OCI-LY1 (cell line): Measurements from ENCODE around the gene TTC33.

Experiments used
- H2AFZ ChIP-seq: fragments of 200-600 bp; sonication (generic), shearing (Covaris generic); 2 replicates; pipeline ENCODE4 v1.6.0; 2014; ENCODE audit warnings: antibody characterized with exemption, mild to moderate bottlenecking, low read length
- H3F3A ChIP-seq: fragments of 200-600 bp; sonication (generic), shearing (Covaris generic); 2 replicates; pipeline ENCODE4 v1.6.0; 2014; ENCODE audit warnings: mild to moderate bottlenecking, antibody characterized with exemption, low read length, moderate library complexity; ENCODE audit not compliant: insufficient read depth
- H3K27ac ChIP-seq: fragments of 200-600 bp; sonication (generic); 2 replicates; pipeline ENCODE4 v1.5.1; 2014; ENCODE audit warnings: low read length, mixed run types, mild to moderate bottlenecking, low read depth; ENCODE audit not compliant: poor library complexity, severe bottlenecking
- H3K27me3 ChIP-seq: fragments of 200-600 bp; sonication (generic); 2 replicates; pipeline ENCODE4 v1.6.0; 2014; ENCODE audit warnings: antibody characterized with exemption, mild to moderate bottlenecking, low read length, moderate library complexity; ENCODE audit not compliant: insufficient read depth
- H3K36me3 ChIP-seq: fragments of 200-600 bp; sonication (generic); 2 replicates; pipeline ENCODE4 v1.6.1; 2014; ENCODE audit warnings: mild to moderate bottlenecking, antibody characterized with exemption, low read length, moderate library complexity, mixed read lengths; ENCODE audit not compliant: insufficient read depth
- H3K4me1 ChIP-seq: fragments of 200-600 bp; sonication (generic); 2 replicates; pipeline ENCODE4 v1.5.1; 2014; ENCODE audit warnings: mild to moderate bottlenecking, low read length, moderate library complexity; ENCODE audit not compliant: insufficient read depth, severe bottlenecking
- H3K4me2 ChIP-seq: fragments of 200-600 bp; sonication (generic), shearing (Covaris generic); 2 replicates; pipeline ENCODE4 v1.6.1; 2014; ENCODE audit warnings: low read length
- H3K4me3 ChIP-seq: fragments of 200-600 bp; sonication (generic); 2 replicates; pipeline ENCODE4 v1.5.1; 2014; ENCODE audit warnings: low read length, low read depth, mild to moderate bottlenecking, mixed read lengths; ENCODE audit not compliant: poor library complexity, severe bottlenecking
- H3K79me2 ChIP-seq: fragments of 200-600 bp; shearing (Covaris generic); 2 replicates; pipeline ENCODE4 v1.6.1; 2016; ENCODE audit warnings: mixed run types, low read length, mixed read lengths; ENCODE audit not compliant: insufficient read depth
- H3K9ac ChIP-seq: fragments of 200-600 bp; sonication (generic), shearing (Covaris generic); 2 replicates; pipeline ENCODE4 v1.6.1; 2014; ENCODE audit warnings: mild to moderate bottlenecking, low read length, mixed read lengths
- H3K9me2 ChIP-seq: fragments of 200-600 bp; sonication (generic), shearing (Covaris generic); 2 replicates; pipeline ENCODE4 v1.6.1; 2014; ENCODE audit warnings: low read depth, mild to moderate bottlenecking, low read length, mixed read lengths
- H3K9me3 ChIP-seq: fragments of 200-600 bp; shearing (Covaris generic); 2 replicates; pipeline ENCODE4 v1.6.1; 2014; ENCODE audit warnings: low read length, mixed read lengths
- H4K20me1 ChIP-seq: fragments of 200-600 bp; sonication (generic), shearing (Covaris generic); 2 replicates; pipeline ENCODE4 v1.6.0; 2016; ENCODE audit warnings: mild to moderate bottlenecking, low read length; ENCODE audit not compliant: insufficient read depth
- EZH2 ChIP-seq: fragments of 200-600 bp; sonication (generic), shearing (Covaris generic); IDR thresholded peaks from 2 replicates; pipeline ENCODE4 v1.8.0; 2017; ENCODE audit warnings: borderline replicate concordance, mixed run types, mild to moderate bottlenecking, antibody characterized with exemption, low read length, moderate library complexity, mixed read lengths
- TF ChIP-seq, protein P1 (sequence below): fragments of 200-600 bp; sonication (generic), shearing (Covaris generic); IDR thresholded peaks from 2 replicates; pipeline ENCODE4 v1.5.1; 2017; ENCODE audit warnings: mild to moderate bottlenecking, antibody characterized with exemption, low read length, moderate library complexity, mixed read lengths

The TTC33 gene

DNA sequence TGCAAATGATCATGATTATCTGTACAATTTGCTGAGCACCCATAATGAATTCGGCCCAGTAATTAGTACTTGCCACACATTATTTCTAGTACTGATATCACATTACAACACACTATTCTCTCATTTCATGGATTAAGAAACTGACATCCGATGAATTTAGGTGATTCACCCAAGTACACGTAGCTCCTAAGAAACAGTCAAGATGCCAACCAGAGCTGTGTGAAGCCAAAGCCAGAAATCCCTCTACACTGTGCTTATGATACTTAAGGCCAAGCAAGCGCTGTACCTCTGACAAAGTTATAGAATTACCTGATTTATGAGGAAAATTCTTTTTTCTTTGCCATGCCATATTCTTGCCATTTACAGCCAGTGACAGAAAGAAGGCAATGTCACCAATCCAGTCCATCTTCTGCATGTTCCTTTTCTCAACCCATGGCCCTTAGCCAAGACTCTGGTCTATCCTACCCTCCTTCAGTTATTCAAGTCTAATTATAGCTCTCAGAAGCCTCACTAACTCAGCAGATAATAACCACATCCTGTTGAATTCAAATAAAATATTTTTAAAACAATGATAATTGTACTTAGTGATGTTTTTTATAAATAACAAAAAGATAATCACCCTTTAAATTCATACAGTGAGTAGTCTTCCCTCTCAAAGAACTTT lies 150.3 kb downstream of the TTC33 start:
- no peaks in the 10 kb centered on the region for H3K36me3 ChIP-seq
- H3K9me2 ChIP-seq, result no peaks in the 10 kb centered on the region
- H3K79me2 ChIP-seq, result no peaks in the 10 kb centered on the region
- peak overlapping the region; percentile 72 for H3K4me2 ChIP-seq
- TF ChIP-seq, protein P1, sequence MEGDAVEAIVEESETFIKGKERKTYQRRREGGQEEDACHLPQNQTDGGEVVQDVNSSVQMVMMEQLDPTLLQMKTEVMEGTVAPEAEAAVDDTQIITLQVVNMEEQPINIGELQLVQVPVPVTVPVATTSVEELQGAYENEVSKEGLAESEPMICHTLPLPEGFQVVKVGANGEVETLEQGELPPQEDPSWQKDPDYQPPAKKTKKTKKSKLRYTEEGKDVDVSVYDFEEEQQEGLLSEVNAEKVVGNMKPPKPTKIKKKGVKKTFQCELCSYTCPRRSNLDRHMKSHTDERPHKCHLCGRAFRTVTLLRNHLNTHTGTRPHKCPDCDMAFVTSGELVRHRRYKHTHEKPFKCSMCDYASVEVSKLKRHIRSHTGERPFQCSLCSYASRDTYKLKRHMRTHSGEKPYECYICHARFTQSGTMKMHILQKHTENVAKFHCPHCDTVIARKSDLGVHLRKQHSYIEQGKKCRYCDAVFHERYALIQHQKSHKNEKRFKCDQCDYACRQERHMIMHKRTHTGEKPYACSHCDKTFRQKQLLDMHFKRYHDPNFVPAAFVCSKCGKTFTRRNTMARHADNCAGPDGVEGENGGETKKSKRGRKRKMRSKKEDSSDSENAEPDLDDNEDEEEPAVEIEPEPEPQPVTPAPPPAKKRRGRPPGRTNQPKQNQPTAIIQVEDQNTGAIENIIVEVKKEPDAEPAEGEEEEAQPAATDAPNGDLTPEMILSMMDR, result no peak
- TF ChIP-seq EZH2, result no peak
- no peaks in the 10 kb centered on the region for H3K27me3 ChIP-seq
- no peaks in the 10 kb centered on the region for H4K20me1 ChIP-seq
- peaks cover 45% of the 10 kb centered on the region for H3K4me1 ChIP-seq
- H3K9ac ChIP-seq, result peak overlapping the region; percentile 48
- peak overlapping the region; percentile 77; the same call in 1 of the 2 replicates for H2AFZ ChIP-seq
- H3K27ac ChIP-seq, result peak overlapping the region; percentile 84
- H3F3A ChIP-seq, result no peaks in the 10 kb centered on the region
- peak overlapping the region; percentile 27 for H3K4me3 ChIP-seq
- no peaks in the 10 kb centered on the region for H3K9me3 ChIP-seq

DNA sequence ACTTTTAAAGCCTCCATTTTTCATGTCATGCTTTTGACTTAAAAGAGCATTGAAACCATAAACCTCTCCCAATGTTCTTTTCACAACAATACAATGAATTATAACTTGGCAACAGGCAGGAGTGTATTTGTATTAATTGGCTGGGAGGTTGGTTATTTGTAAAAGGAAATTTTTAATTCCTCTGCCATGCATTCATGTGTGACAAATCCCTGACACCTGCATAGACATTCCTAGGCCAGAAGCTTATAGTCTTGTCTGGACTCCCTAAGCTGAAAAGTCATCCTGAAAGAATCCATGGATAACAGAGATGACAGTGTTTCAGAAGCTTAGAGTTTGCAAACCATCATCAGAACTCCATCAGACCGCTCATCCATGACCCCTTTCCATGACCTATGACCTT lies 152.4 kb downstream of the TTC33 start:
- H4K20me1 ChIP-seq, result no peaks in the 10 kb centered on the region
- H3K9me2 ChIP-seq, result no peaks in the 10 kb centered on the region
- H3K4me1 ChIP-seq, result peaks cover 53% of the 10 kb centered on the region
- H3K9me3 ChIP-seq, result no peaks in the 10 kb centered on the region
- H3K36me3 ChIP-seq, result no peaks in the 10 kb centered on the region
- H3K4me2 ChIP-seq, result no peak overlapping the region
- no peaks in the 10 kb centered on the region for H3F3A ChIP-seq
- no peaks in the 10 kb centered on the region for H3K27me3 ChIP-seq
- H3K27ac ChIP-seq, result no peak overlapping the region
- no peak overlapping the region for H3K4me3 ChIP-seq
- H3K79me2 ChIP-seq, result no peaks in the 10 kb centered on the region
- TF ChIP-seq EZH2, result no peak
- TF ChIP-seq, protein P1, result no peak
- H3K9ac ChIP-seq, result no peak overlapping the region
- H2AFZ ChIP-seq, result no peak overlapping the region

DNA sequence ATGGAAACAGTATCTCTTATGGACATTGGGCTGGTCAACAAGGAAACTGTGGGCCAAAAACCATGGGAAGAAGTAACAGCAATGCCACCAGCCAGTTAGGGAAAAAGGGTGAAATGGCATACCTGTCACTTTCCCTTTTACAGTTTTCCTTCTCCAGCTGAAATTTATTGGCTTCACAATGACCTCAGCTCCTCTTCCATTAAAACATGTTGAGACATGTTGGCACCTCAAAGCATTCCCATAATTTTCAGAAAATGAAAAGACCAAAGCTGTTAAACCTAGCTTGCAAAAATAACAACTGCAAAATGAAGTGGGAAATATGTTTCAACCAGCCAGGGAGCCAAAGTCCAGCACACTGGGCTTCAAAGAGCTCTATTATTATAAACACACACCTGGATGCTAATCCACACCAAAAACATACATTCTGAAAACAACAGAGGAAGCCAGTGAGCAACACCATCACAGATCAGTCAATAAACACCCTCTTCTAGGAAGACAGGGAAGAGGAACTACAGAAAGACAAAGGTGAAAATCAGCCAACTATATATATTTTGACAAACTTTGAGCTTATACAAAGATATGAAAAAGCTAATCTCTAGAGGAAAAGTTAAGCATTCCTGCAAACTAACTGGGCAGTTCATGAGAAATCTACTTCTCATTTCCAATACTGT lies 154.4 kb downstream of the TTC33 start:
- H3K9ac ChIP-seq, result no peak overlapping the region
- no peak overlapping the region for H3K4me2 ChIP-seq

More for the DNA sequence above, 154.4 kb downstream of the TTC33 start:
- Histone ChIP-seq H2AFZ (0 out of 2 replicates have a peak overlapping the region, but pooled peaks have one; percentile 27), H3K9me3 (no peaks in the 10 kb centered on the region), H3K27me3 (no peaks in the 10 kb centered on the region), H3F3A (no peaks in the 10 kb centered on the region), H4K20me1 (no peaks in the 10 kb centered on the region), H3K9me2 (no peaks in the 10 kb centered on the region), H3K27ac (peak overlapping the region; percentile 30), H3K4me1 (peaks cover 39% of the 10 kb centered on the region), H3K4me3 (no peak overlapping the region), H3K79me2 (no peaks in the 10 kb centered on the region), H3K36me3 (no peaks in the 10 kb centered on the region)
- no peak for TF ChIP-seq EZH2
- TF ChIP-seq, protein P1, result no peak
